H9 (cell line): ENCODE results near the gene ZNF608. TPM values are rescaled to one million over a fixed set of nuclear protein-coding genes. Genes with fewer than 3 reads are reported as not detected.

ENCODE experiments used
- DNase-seq: peaks from one replicate; pipeline ENCODE4 v3.0.0-alpha.2; 2017
- H2AFZ ChIP-seq: one replicate; pipeline ENCODE4 v1.6.1; 2013; ENCODE audit warnings: mild to moderate bottlenecking, low read length, control low read depth, moderate library complexity
- H2AK5ac ChIP-seq: 2 replicates; pipeline ENCODE4 v1.6.1; 2013; ENCODE audit warnings: low read length, control low read depth, mixed read lengths; ENCODE audit not compliant: insufficient read length
- H2BK120ac ChIP-seq: one replicate; pipeline ENCODE4 v1.6.1; 2013; ENCODE audit warnings: low read depth, mild to moderate bottlenecking, low read length, control low read depth, inconsistent platforms; ENCODE audit not compliant: poor library complexity, severe bottlenecking
- H2BK12ac ChIP-seq: 2 replicates; pipeline ENCODE4 v1.6.1; 2013; ENCODE audit warnings: low read length, control low read depth, mixed read lengths, low read depth; ENCODE audit not compliant: insufficient read length
- H2BK15ac ChIP-seq: 2 replicates; pipeline ENCODE4 v1.6.1; 2013; ENCODE audit warnings: low read depth, low read length, control low read depth
- H2BK20ac ChIP-seq: one replicate; pipeline ENCODE4 v1.6.1; 2013; ENCODE audit warnings: low read depth, mild to moderate bottlenecking, low read length, control low read depth, inconsistent platforms; ENCODE audit not compliant: poor library complexity, severe bottlenecking
- H2BK5ac ChIP-seq: 2 replicates; pipeline ENCODE4 v1.6.1; 2013; ENCODE audit warnings: low read length, control low read depth, mixed read lengths; ENCODE audit not compliant: insufficient read length
- H3K14ac ChIP-seq: 2 replicates; pipeline ENCODE4 v1.6.1; 2013; ENCODE audit warnings: low read length, control low read depth; ENCODE audit not compliant: insufficient read depth
- H3K18ac ChIP-seq: 2 replicates; pipeline ENCODE4 v1.6.1; 2013; ENCODE audit warnings: low read depth, mild to moderate bottlenecking, mixed read lengths, low read length, control low read depth; ENCODE audit not compliant: insufficient read length
- H3K23ac ChIP-seq: 2 replicates; pipeline ENCODE4 v1.6.1; 2013; ENCODE audit warnings: low read length, control low read depth, mixed read lengths, low read depth; ENCODE audit not compliant: insufficient read length
- H3K23me2 ChIP-seq: 2 replicates; pipeline ENCODE4 v1.6.1; 2013; ENCODE audit warnings: low read depth, mild to moderate bottlenecking, mixed read lengths, low read length, control low read depth; ENCODE audit not compliant: insufficient read length, poor library complexity, severe bottlenecking
- H3K27ac ChIP-seq: 2 replicates; pipeline ENCODE4 v1.5.1; 2013; ENCODE audit warnings: low read length, control low read depth, mixed read lengths, low read depth; ENCODE audit not compliant: insufficient read length
- H3K27me3 ChIP-seq: 2 replicates; pipeline ENCODE4 v1.6.1; 2013; ENCODE audit warnings: low read length, control low read depth, inconsistent platforms; ENCODE audit not compliant: insufficient read depth
- H3K4ac ChIP-seq: 2 replicates; pipeline ENCODE4 v1.6.1; 2013; ENCODE audit warnings: low read depth, mild to moderate bottlenecking, control low read depth, inconsistent platforms, low read length, moderate library complexity
- H3K4me1 ChIP-seq: 2 replicates; pipeline ENCODE4 v1.6.1; 2013; ENCODE audit warnings: low read length, control low read depth, inconsistent platforms; ENCODE audit not compliant: insufficient read depth
- H3K4me2 ChIP-seq: 2 replicates; pipeline ENCODE4 v1.6.1; 2013; ENCODE audit warnings: low read length, control low read depth, mixed read lengths; ENCODE audit not compliant: insufficient read length, insufficient read depth
- H3K56ac ChIP-seq: 2 replicates; pipeline ENCODE4 v1.6.1; 2013; ENCODE audit warnings: low read depth, mild to moderate bottlenecking, mixed read lengths, low read length, control low read depth; ENCODE audit not compliant: insufficient read length
- H3K79me1 ChIP-seq: 2 replicates; pipeline ENCODE4 v1.6.1; 2013; ENCODE audit warnings: low read depth, mild to moderate bottlenecking, moderate library complexity, low read length, control low read depth, inconsistent platforms; ENCODE audit not compliant: insufficient read depth, poor library complexity, severe bottlenecking
- H3K79me2 ChIP-seq: 2 replicates; pipeline ENCODE4 v1.6.1; 2013; ENCODE audit warnings: low read length, control low read depth, inconsistent platforms; ENCODE audit not compliant: insufficient read depth
- H3K9ac ChIP-seq: 2 replicates; pipeline ENCODE4 v1.6.1; 2013; ENCODE audit warnings: low read length, control low read depth, mixed read lengths; ENCODE audit not compliant: insufficient read length; ENCODE audit errors: extremely low read depth
- H3K9me3 ChIP-seq: one replicate; pipeline ENCODE4 v1.6.1; 2013; ENCODE audit warnings: low read depth, low read length, inconsistent platforms; ENCODE audit not compliant: control insufficient read depth
- H3T11ph ChIP-seq: one replicate; pipeline ENCODE4 v1.6.1; 2013; ENCODE audit warnings: mild to moderate bottlenecking, low read length, control low read depth, inconsistent platforms
- H4K20me1 ChIP-seq: one replicate; pipeline ENCODE4 v1.6.1; 2013; ENCODE audit not compliant: control insufficient read depth, insufficient read length, insufficient read depth
- H4K5ac ChIP-seq: 2 replicates; pipeline ENCODE4 v1.6.1; 2013; ENCODE audit warnings: low read depth, mild to moderate bottlenecking, mixed read lengths, low read length, control low read depth; ENCODE audit not compliant: insufficient read length
- H4K8ac ChIP-seq: replicated peaks from 2 replicates; pipeline ENCODE4 v1.6.1; 2013; ENCODE audit warnings: low read length, control low read depth, mixed read lengths, low read depth; ENCODE audit not compliant: insufficient read length
- H4K91ac ChIP-seq: 2 replicates; pipeline ENCODE4 v1.6.1; 2013; ENCODE audit warnings: low read depth, mild to moderate bottlenecking, moderate library complexity, mixed read lengths, low read length, control low read depth; ENCODE audit not compliant: insufficient read length
- H3K27ac Mint-ChIP-seq, 3 experiments: 2 replicates in 2 of 3; 3 replicates in 1 of 3; pipeline ENCODE4 v1.8.0; 2020 to 2021; ENCODE audit warnings: mixed read lengths in 3 of 3, mild to moderate bottlenecking in 1 of 3, moderate library complexity in 1 of 3
- H3K27me3 Mint-ChIP-seq: 2 replicates; pipeline ENCODE4 v1.8.0; 2021; ENCODE audit warnings: low read depth, mild to moderate bottlenecking, moderate library complexity, mixed read lengths
- H3K36me3 Mint-ChIP-seq, 3 experiments: 2 replicates in 2 of 3; 3 replicates in 1 of 3; pipeline ENCODE4 v1.8.0; 2020 to 2021; ENCODE audit warnings: low read depth in 3 of 3, mixed read lengths in 3 of 3; ENCODE audit not compliant: insufficient read depth in 1 of 3
- H3K4me1 Mint-ChIP-seq, 2 experiments: 2 replicates each; pipeline ENCODE4 v1.8.0; 2020; ENCODE audit warnings: mixed read lengths in 2 of 2
- H3K4me3 Mint-ChIP-seq, 2 experiments: 2 replicates in 1 of 2; 3 replicates in 1 of 2; pipeline ENCODE4 v1.8.0; 2020 to 2021; ENCODE audit warnings: mild to moderate bottlenecking in 2 of 2, mixed read lengths in 2 of 2, moderate library complexity in 1 of 2
- H3K9me3 Mint-ChIP-seq, 2 experiments: 2 replicates in 1 of 2; 3 replicates in 1 of 2; pipeline ENCODE4 v1.8.0; 2020; ENCODE audit warnings: mild to moderate bottlenecking in 2 of 2, mixed read lengths in 2 of 2, moderate library complexity in 1 of 2
- CTCF ChIP-seq: fragments of 200-600 bp; sonication (generic); conservative IDR thresholded peaks from 3 replicates; pipeline ENCODE4 v1.8.0; 2021; ENCODE audit warnings: antibody characterized with exemption, mild to moderate bottlenecking
- WGBS: extraction: QIAGEN DNeasy Blood & Tissue Kit; methylation state at CpG from one replicate; pipeline ENCODE4 v1.1.7; 2013; ENCODE audit warnings: missing lambda C conversion rate, low lambda C conversion rate, mixed read lengths; ENCODE audit not compliant: insufficient read length; ENCODE audit errors: extremely low coverage; 5-methylcytosine and 5-hydroxymethylcytosine counted together
- total RNA-seq: library from RNA; stranded (reverse); gene quantifications from 2 replicates; pipeline ENCODE4 v1.2.1, GENCODE V29; 2021

Gene ZNF608
- total RNA-seq, 1 experiment from 2014 or later: 67.0 TPM

GRCh38 chr5:124735169-124735858, 11.1 kb downstream of the ZNF608 start:
- Histone ChIP-seq H3K14ac (no peak overlapping the region), H2AK5ac (no peak overlapping the region), H3K4ac (no peak overlapping the region), H2BK15ac (no peak overlapping the region), H3K27ac (no peak overlapping the region), H3T11ph (no peak overlapping the region), H3K18ac (no peak overlapping the region), H2BK5ac (no peak overlapping the region), H3K9ac (no peak overlapping the region), H2BK12ac (no peak overlapping the region), H3K4me1 (peaks cover 25% of the 10 kb centered on the region; the same call in 1 of the 2 replicates), H2BK120ac (no peak overlapping the region), H3K9me3 (no peaks in the 10 kb centered on the region), H4K8ac (no peak overlapping the region), H2BK20ac (no peak overlapping the region), H2AFZ (no peak overlapping the region), H3K23me2 (no peaks in the 10 kb centered on the region), H4K20me1 (no peaks in the 10 kb centered on the region), H3K27me3 (no peaks in the 10 kb centered on the region), H3K4me2 (peak overlapping the region; percentile 13), H4K5ac (no peak overlapping the region), H3K56ac (no peak overlapping the region), H3K23ac (no peak overlapping the region), H4K91ac (no peak overlapping the region), H3K79me1 (peaks cover 3% of the 10 kb centered on the region), H3K79me2 (peaks cover 40% of the 10 kb centered on the region; the same call in 1 of the 2 replicates)
- Mint-ChIP-seq H3K4me3 (peak overlapping the region; percentile 9 to 58; a peak in 4 of 5 replicates), H3K9me3 (no peaks in the 10 kb centered on the region; a peak in 1 of 5 replicates), H3K27me3 (no peaks in the 10 kb centered on the region), H3K27ac (peak overlapping the region; percentile 69 to 97 (median 90)), H3K36me3 (no peaks in the 10 kb centered on the region), H3K4me1 (peaks cover 6 to 38% of the 10 kb centered on the region in 2 experiments)
- DNase-seq: peak; percentile 73
- no CpG with 5 or more reads among the region's 24 CpGs for WGBS
- no peak for TF ChIP-seq CTCF
